ENCODE measurements around the gene SLC27A3. TPM values are rescaled to one million over a fixed set of nuclear protein-coding genes. Genes with fewer than 3 reads are reported as not detected.

The SLC27A3 gene
- polyA plus RNA-seq, 3 donors = 84.5 to 123 (median 118) TPM

GRCh38 chr1:153727463-153728304 lies 47.5 kb upstream of the SLC27A3 start, which contains the start of gene INTS3:
Gene INTS3 (plus strand): TSS chr1:153728050. CDS start chr1:153728635, 585 bp downstream.
- Mint-ChIP-seq H3K27me3 (ENCODE audit: low read depth in 3 of 3) (peaks cover 1 to 4% (median 3%) of the 10 kb centered on the region in 3 donors), H3K36me3 (peaks cover 2 to 8% of the 10 kb centered on the region in 2 donors), H3K4me3 (peak within 1 kb of the TSS; percentile 88 to 97), H3K9me3 (no peaks in the 10 kb centered on the region), H3K27ac (peak within 1 kb of the TSS; percentile 93 to 99 (median 96)), H3K4me1 (peaks cover 22% of the 10 kb centered on the region)
- peak within 1 kb of the TSS; percentile 88 for H3K9ac ChIP-seq (ENCODE audit: insufficient read depth, low read length, poor library complexity, severe bottlenecking)
- H3K79me2 ChIP-seq (ENCODE audit: insufficient read depth, low read length) = peaks cover 37% of the 10 kb centered on the region
- TF ChIP-seq CTCF (IDR thresholded peaks at IDR 0.05) = no peak
- peak within 1 kb of the TSS; percentile 84 to 94 for H3K27ac ChIP-seq (ENCODE audit: low read depth in 1 of 2, low read length in 2 of 2)
- no peaks in the 10 kb centered on the region for H3K27me3 ChIP-seq (ENCODE audit: control insufficient read depth in 2 of 2, insufficient read depth in 2 of 2, low read length in 2 of 2)
- peaks cover 24 to 31% of the 10 kb centered on the region in 2 donors for H3K4me1 ChIP-seq (ENCODE audit: control insufficient read depth in 1 of 2, insufficient read depth in 2 of 2, low read length in 2 of 2)
- H3K9me3 ChIP-seq (replicated peaks in 1 of 2; ENCODE audit: control insufficient read depth in 1 of 2, insufficient read depth in 1 of 2, low read length in 2 of 2) = no peaks in the 10 kb centered on the region
- H3K4me2 ChIP-seq (replicated peaks; ENCODE audit: extremely low read depth, low read length, poor library complexity, severe bottlenecking) = peak within 1 kb of the TSS; percentile 97
- intact Hi-C loops (cut with micrococcal nuclease) = loop anchor here in 1 of 2 donors (2.0 kb wide), 1 partner anchor 57 kb away; the partner anchor contains the start of gene ILF2
- no peaks in the 10 kb centered on the region for H4K20me1 ChIP-seq (ENCODE audit: insufficient read depth, low read length)
- H2AFZ ChIP-seq (ENCODE audit: insufficient read depth, low read depth, low read length, poor library complexity, severe bottlenecking) = peak within 1 kb of the TSS; percentile 90
- peak within 1 kb of the TSS; percentile 72 to 86 (median 72) for H3K4me3 ChIP-seq (replicated peaks in 1 of 3; ENCODE audit: low read depth in 2 of 3, low read length in 3 of 3)
- 0% methylated on average over 34 of the region's 49 CpGs for WGBS (ENCODE audit: insufficient coverage)
- peaks cover 0 to 5% of the 10 kb centered on the region in 2 donors for H3K36me3 ChIP-seq (replicated peaks in 1 of 2; ENCODE audit: control insufficient read depth in 1 of 2, insufficient read depth in 2 of 2, low read length in 2 of 2)
- DNase-seq = peak; percentile 100

DNA sequence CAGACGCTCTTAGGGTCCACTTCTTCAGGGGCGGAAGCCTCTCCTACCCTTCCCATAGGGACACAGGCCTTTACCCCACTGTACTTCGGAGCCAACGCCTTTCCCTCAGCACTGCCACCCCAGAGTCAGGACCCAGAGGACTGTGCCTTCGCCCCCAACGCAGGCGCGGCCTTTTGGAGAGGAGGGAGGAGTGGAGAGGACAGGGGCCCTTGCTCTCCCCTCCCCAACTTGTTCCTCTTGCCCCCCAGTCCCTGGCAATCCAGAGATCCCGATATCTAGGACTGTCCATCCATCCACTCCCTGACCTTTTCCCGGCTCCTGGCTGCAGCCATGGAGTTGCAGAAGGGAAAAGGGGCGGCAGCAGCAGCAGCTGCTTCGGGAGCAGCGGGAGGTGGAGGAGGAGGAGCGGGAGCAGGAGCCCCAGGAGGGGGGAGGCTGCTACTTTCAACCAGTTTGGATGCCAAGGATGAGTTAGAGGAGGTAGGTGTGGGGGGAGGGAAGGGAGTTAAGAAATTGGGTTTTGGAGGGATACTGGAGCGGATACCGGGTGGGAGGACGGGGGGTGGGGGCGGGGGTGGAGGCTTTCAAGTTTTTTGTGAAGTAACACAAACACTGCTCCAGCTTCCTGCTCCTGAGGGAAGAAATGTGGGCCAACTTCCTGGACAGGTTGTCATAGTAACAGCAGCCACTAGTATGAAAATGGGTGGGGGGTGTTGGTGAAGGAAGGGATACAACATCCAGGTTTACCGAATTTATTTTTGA lies 46.7 kb upstream of the SLC27A3 start:
- Histone ChIP-seq H3K27ac (ENCODE audit: low read depth in 1 of 2, low read length in 2 of 2) (peak overlapping the region; percentile 84 to 94), H3K27me3 (ENCODE audit: control insufficient read depth in 2 of 2, insufficient read depth in 2 of 2, low read length in 2 of 2) (no peaks in the 10 kb centered on the region), H3K36me3 (replicated peaks in 1 of 2; ENCODE audit: control insufficient read depth in 1 of 2, insufficient read depth in 2 of 2, low read length in 2 of 2) (peaks cover 0 to 5% of the 10 kb centered on the region in 2 donors), H3K9ac (ENCODE audit: insufficient read depth, low read length, poor library complexity, severe bottlenecking) (peak overlapping the region; percentile 88), H2AFZ (ENCODE audit: insufficient read depth, low read depth, low read length, poor library complexity, severe bottlenecking) (peak overlapping the region; percentile 77), H3K4me1 (ENCODE audit: control insufficient read depth in 1 of 2, insufficient read depth in 2 of 2, low read length in 2 of 2) (peaks cover 25 to 34% of the 10 kb centered on the region in 2 donors), H3K4me2 (replicated peaks; ENCODE audit: extremely low read depth, low read length, poor library complexity, severe bottlenecking) (peak overlapping the region; percentile 97), H4K20me1 (ENCODE audit: insufficient read depth, low read length) (no peaks in the 10 kb centered on the region), H3K9me3 (replicated peaks in 1 of 2; ENCODE audit: control insufficient read depth in 1 of 2, insufficient read depth in 1 of 2, low read length in 2 of 2) (no peaks in the 10 kb centered on the region), H3K79me2 (ENCODE audit: insufficient read depth, low read length) (peaks cover 43% of the 10 kb centered on the region), H3K4me3 (replicated peaks in 1 of 3; ENCODE audit: low read depth in 2 of 3, low read length in 3 of 3) (peak overlapping the region; percentile 72 to 86 (median 72))
- DNase-seq = peak; percentile 9 to 47 (median 29)
- Mint-ChIP-seq H3K27me3 (ENCODE audit: low read depth in 3 of 3) (peaks cover 0 to 3% (median 1%) of the 10 kb centered on the region in 3 donors), H3K36me3 (peaks cover 2 to 14% of the 10 kb centered on the region in 2 donors), H3K27ac (peak overlapping the region; percentile 93 to 99 (median 96)), H3K4me3 (peak overlapping the region; percentile 88 to 97), H3K9me3 (no peaks in the 10 kb centered on the region), H3K4me1 (peaks cover 22% of the 10 kb centered on the region)
- intact Hi-C loops (cut with micrococcal nuclease) = no loop called here
- TF ChIP-seq CTCF (IDR thresholded peaks at IDR 0.05) = no peak
- 0% methylated on average over 4 of the region's 19 CpGs for WGBS (ENCODE audit: insufficient coverage)
